Activated CD8-positive, alpha-beta memory T cell treated with anti-CD3 and anti-CD28 coated beads for 1 hour (primary cell): ENCODE data around the gene LRRC15.

ENCODE experiments used
- DNase-seq, 2 donors: peaks; one replicate each; pipeline ENCODE4 v3.0.0-alpha.2; 2020; ENCODE audit warnings: low read depth in 1 of 2; ENCODE audit errors: extremely low read depth in 1 of 2

Gene LRRC15

GRCh38 chr3:194321693-194322640 lies 47.6 kb downstream of the LRRC15 start:
- DNase-seq: no peak

- DNase-seq: no peak
Observed at GRCh38 chr3:194320744-194321243, 48.7 kb downstream of the LRRC15 start.

GRCh38 chr3:194320100-194320499 lies 49.4 kb downstream of the LRRC15 start:
- DNase-seq: no peak

- no peak for DNase-seq
Observed at GRCh38 chr3:194318511-194319161, 50.9 kb downstream of the LRRC15 start.

- no peak for DNase-seq
Observed at GRCh38 chr3:194316918-194317317, 52.6 kb downstream of the LRRC15 start.

- no peak for DNase-seq
Observed at GRCh38 chr3:194315965-194316361, 53.6 kb downstream of the LRRC15 start.

- peak; percentile 51 to 79 for DNase-seq
Observed at GRCh38 chr3:194315088-194315964, 54.2 kb downstream of the LRRC15 start.

- DNase-seq: no peak
Observed at GRCh38 chr3:194314388-194315068, 55.0 kb downstream of the LRRC15 start.

GRCh38 chr3:194313560-194314387 lies 55.8 kb downstream of the LRRC15 start:
- DNase-seq: no peak

- no peak for DNase-seq
Observed at GRCh38 chr3:194312743-194313281, 56.7 kb downstream of the LRRC15 start.

GRCh38 chr3:194312186-194312742 lies 57.3 kb downstream of the LRRC15 start:
- no peak for DNase-seq

GRCh38 chr3:194311000-194311399 lies 58.5 kb downstream of the LRRC15 start:
- no peak for DNase-seq

- no peak for DNase-seq
Observed at GRCh38 chr3:194310060-194310835, 59.3 kb downstream of the LRRC15 start.

- DNase-seq: no peak
Observed at GRCh38 chr3:194308601-194309449, 60.7 kb downstream of the LRRC15 start.

GRCh38 chr3:194307849-194308248 lies 61.7 kb downstream of the LRRC15 start:
- no peak for DNase-seq

- DNase-seq: no peak
Observed at GRCh38 chr3:194306771-194307640, 62.5 kb downstream of the LRRC15 start.
